Keratinocyte (primary cell): ENCODE data around the gene FBXO46. TPM values are rescaled to one million over a fixed set of nuclear protein-coding genes. Genes with fewer than 3 reads are reported as not detected.

Experiments
- DNase-seq: peaks from one replicate; pipeline ENCODE4 v3.0.0-alpha.2; 2011; ENCODE audit warnings: low read depth, missing footprints, low spot score
- FAIRE-seq: peaks from 2 replicates; lab custom pipeline; 2011; peaks lifted over from hg19 to GRCh38; lab: Jason Lieb, UNC
- H2AFZ ChIP-seq: 2 replicates; pipeline ENCODE4 v1.6.0; 2012; ENCODE audit warnings: low read length, control low read depth, inconsistent platforms; ENCODE audit not compliant: control insufficient read depth
- H3K27ac ChIP-seq: 2 replicates; pipeline ENCODE4 v1.5.1; 2011; ENCODE audit warnings: low read length; ENCODE audit not compliant: control insufficient read depth, insufficient read depth
- H3K27me3 ChIP-seq: 3 replicates; pipeline ENCODE4 v1.6.0; 2011; ENCODE audit warnings: low read length; ENCODE audit not compliant: control insufficient read depth, insufficient read depth; ENCODE audit errors: extremely low read depth
- H3K36me3 ChIP-seq, 2 experiments: 2 replicates in 1 of 2; 3 replicates in 1 of 2; pipeline ENCODE4 v1.5.1; 2011; ENCODE audit warnings: low read length in 2 of 2, mild to moderate bottlenecking in 1 of 2; ENCODE audit not compliant: control insufficient read depth in 2 of 2, insufficient read depth in 2 of 2; ENCODE audit errors: extremely low read depth in 1 of 2
- H3K4me1 ChIP-seq: 3 replicates; pipeline ENCODE4 v1.5.1; 2011; ENCODE audit warnings: low read length; ENCODE audit not compliant: control insufficient read depth, insufficient read depth; ENCODE audit errors: extremely low read depth
- H3K4me2 ChIP-seq: 3 replicates; pipeline ENCODE4 v1.6.0; 2011; ENCODE audit warnings: low read depth, low read length; ENCODE audit not compliant: control insufficient read depth, insufficient read depth; ENCODE audit errors: extremely low read depth
- H3K4me3 ChIP-seq, 3 experiments: fragments of 200-600 bp in 1 of 3; sonication (generic) in 1 of 3; 2 replicates in 2 of 3; 3 replicates in 1 of 3; pipeline ENCODE4 v1.5.1; 2011 to 2016; ENCODE audit warnings: low read length in 3 of 3, mild to moderate bottlenecking in 3 of 3, control low read depth in 2 of 3, inconsistent platforms in 1 of 3, low read depth in 1 of 3, mixed read lengths in 1 of 3, mixed run types in 1 of 3, moderate library complexity in 1 of 3; ENCODE audit not compliant: control insufficient read depth in 2 of 3, insufficient read depth in 2 of 3; ENCODE audit errors: extremely low read depth in 1 of 3
- H3K79me2 ChIP-seq: 2 replicates; pipeline ENCODE4 v1.6.0; 2012; ENCODE audit warnings: low read length; ENCODE audit not compliant: control insufficient read depth, insufficient read depth
- H3K9ac ChIP-seq: 3 replicates; pipeline ENCODE4 v1.6.0; 2011; ENCODE audit warnings: low read length; ENCODE audit not compliant: control insufficient read depth, insufficient read depth; ENCODE audit errors: extremely low read depth
- H3K9me1 ChIP-seq: 3 replicates; pipeline ENCODE4 v1.6.0; 2011; ENCODE audit warnings: low read length; ENCODE audit not compliant: control insufficient read depth, insufficient read depth; ENCODE audit errors: extremely low read depth
- H3K9me3 ChIP-seq: 2 replicates; pipeline ENCODE4 v1.5.1; 2012; ENCODE audit warnings: low read depth, low read length; ENCODE audit not compliant: control insufficient read depth
- H4K20me1 ChIP-seq: 3 replicates; pipeline ENCODE4 v1.6.0; 2011; ENCODE audit warnings: low read length; ENCODE audit not compliant: control insufficient read depth, insufficient read depth; ENCODE audit errors: extremely low read depth
- EZH2 ChIP-seq: IDR thresholded peaks from one replicate; pipeline ENCODE4 v1.6.1; 2012; ENCODE audit warnings: inconsistent platforms, mild to moderate bottlenecking, low read length, moderate library complexity
- dilution Hi-C: fragments of 300-500 bp; cut with MboI; formaldehyde crosslinking; loops from one replicate; pipeline ENCODE4 v1.7.0; 2020; ENCODE audit warnings: low sequenced_read_pairs; ENCODE audit not compliant: extremely low pct_ligation_motif_present
- polyA plus RNA-seq, 5 experiments: library from polyadenylated mRNA; depleted of rRNA in 3 of 5; stranded (reverse) in 3 of 5; stranded (forward) in 1 of 5; unstranded in 1 of 5; fragments of >200 nt; gene quantifications; 1 replicate in 1 of 5; 2 replicates in 3 of 5; 3 replicates in 1 of 5; pipeline versions ENCODE4 v1.2.1 to v1.2.3, GENCODE V29; 2011 to 2012; ENCODE audit warnings: missing spikeins in 2 of 5, low read depth in 1 of 5, low replicate concordance in 1 of 5
- TF ChIP-seq, protein P1 (sequence below), 3 experiments: IDR thresholded peaks in 1 of 3; conservative IDR thresholded peaks in 1 of 3; optimal IDR thresholded peaks in 1 of 3; 2 replicates in 2 of 3; 3 replicates in 1 of 3; pipeline versions ENCODE3 to v1.5.1; 2011; ENCODE audit warnings: low read length in 3 of 3, mild to moderate bottlenecking in 3 of 3, moderate library complexity in 2 of 3, control low read depth in 1 of 3, inconsistent platforms in 1 of 3; ENCODE audit not compliant: insufficient read depth in 2 of 3; ENCODE audit errors: extremely low read depth in 1 of 3

The FBXO46 gene
- polyA plus RNA-seq, 1 donor (not counting 4 experiments of a cell fraction or from before 2014, with no cell fraction given), result 2.1 TPM

DNA sequence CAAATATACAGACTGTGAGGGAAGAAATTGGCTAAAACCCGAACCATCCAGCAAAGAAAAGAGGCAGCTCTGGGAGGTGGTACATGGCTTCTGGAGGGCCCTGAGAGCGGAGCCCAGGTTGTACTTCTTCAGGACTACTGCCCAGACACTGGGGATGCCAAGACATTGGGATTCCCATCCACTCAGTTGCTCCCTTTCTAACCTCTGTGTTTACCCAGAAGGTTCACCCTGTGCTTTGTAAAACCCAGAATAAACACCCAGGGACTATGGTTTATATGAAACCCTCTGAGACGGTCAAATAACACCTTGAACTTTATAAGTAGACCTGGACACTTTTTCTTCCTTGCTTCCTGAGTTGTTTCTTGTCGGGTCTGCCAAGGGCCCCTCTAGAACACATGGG lies 12.3 kb upstream of the FBXO46 start:
- no peaks in the 10 kb centered on the region for H4K20me1 ChIP-seq
- dilution Hi-C loops, result no loop called here
- H3K9me3 ChIP-seq, result no peaks in the 10 kb centered on the region
- no peaks in the 10 kb centered on the region for H3K27me3 ChIP-seq
- no peaks in the 10 kb centered on the region for H3K9me1 ChIP-seq
- H3K9ac ChIP-seq, result no peak overlapping the region
- H3K79me2 ChIP-seq, result no peaks in the 10 kb centered on the region
- H3K36me3 ChIP-seq, result no peaks in the 10 kb centered on the region
- H3K4me3 ChIP-seq, result no peak overlapping the region
- H3K4me2 ChIP-seq, result no peak overlapping the region
- DNase-seq, result no peak
- no peak for FAIRE-seq
- no peak overlapping the region for H3K27ac ChIP-seq
- H2AFZ ChIP-seq, result no peak overlapping the region
- H3K4me1 ChIP-seq, result no peaks in the 10 kb centered on the region
- TF ChIP-seq, protein P1, sequence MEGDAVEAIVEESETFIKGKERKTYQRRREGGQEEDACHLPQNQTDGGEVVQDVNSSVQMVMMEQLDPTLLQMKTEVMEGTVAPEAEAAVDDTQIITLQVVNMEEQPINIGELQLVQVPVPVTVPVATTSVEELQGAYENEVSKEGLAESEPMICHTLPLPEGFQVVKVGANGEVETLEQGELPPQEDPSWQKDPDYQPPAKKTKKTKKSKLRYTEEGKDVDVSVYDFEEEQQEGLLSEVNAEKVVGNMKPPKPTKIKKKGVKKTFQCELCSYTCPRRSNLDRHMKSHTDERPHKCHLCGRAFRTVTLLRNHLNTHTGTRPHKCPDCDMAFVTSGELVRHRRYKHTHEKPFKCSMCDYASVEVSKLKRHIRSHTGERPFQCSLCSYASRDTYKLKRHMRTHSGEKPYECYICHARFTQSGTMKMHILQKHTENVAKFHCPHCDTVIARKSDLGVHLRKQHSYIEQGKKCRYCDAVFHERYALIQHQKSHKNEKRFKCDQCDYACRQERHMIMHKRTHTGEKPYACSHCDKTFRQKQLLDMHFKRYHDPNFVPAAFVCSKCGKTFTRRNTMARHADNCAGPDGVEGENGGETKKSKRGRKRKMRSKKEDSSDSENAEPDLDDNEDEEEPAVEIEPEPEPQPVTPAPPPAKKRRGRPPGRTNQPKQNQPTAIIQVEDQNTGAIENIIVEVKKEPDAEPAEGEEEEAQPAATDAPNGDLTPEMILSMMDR (optimal IDR thresholded peaks at IDR 0.05 in 1 of 3, IDR thresholded peaks at IDR 0.05 in 1 of 3, conservative IDR thresholded peaks at IDR 0.05 in 1 of 3; ENCODE audit: extremely low read depth in 1 of 3, insufficient read depth in 2 of 3, low read length in 3 of 3), result no peak
- no peak for TF ChIP-seq EZH2

DNA sequence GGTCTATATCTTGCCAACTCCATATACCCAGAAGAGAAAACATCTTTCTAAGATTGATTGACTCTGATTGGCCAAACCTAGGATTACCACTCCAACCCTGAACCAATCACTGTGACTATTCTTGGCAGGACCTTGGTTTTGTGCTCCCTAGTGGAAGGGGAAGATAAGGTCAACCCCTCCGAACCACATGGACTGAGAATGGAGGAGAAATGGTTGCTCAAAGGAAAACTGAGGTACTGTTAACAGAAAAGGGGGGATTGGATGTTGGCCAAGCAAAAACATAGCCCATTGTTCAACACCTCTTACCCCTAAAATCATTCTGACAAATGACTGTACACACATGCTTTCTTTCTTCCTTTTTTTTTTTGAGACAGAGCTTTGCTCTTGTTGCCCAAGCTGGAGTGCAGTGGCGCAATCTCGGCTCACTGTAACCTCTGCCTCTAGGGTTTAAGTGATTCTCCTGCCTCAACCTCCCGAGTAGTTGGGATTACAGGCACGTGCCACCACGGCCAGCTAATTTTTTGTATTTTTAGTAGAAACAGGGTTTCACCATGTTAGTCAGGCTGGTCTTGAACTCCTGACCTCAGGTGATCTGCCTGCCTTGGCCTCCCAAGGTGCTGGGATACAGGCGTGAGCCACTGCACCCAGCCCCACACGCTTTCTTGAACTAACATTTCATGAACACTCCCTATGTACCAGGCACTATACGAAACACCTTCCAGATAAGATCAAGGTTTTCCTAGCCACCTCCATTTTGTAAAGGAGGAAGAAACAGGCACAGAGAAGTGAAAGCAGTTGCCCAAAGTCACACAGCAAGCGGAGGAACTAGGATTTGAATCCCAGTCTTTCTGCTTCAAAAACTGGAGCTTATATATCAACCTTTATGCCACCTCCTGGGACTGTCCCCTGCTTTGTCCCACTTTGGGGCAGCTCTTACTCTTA lies 9.1 kb upstream of the FBXO46 start:
- Histone ChIP-seq H3K36me3 (no peaks in the 10 kb centered on the region), H3K9me1 (no peaks in the 10 kb centered on the region), H3K9me3 (no peaks in the 10 kb centered on the region), H4K20me1 (no peaks in the 10 kb centered on the region), H3K4me2 (no peak overlapping the region), H3K4me3 (no peak overlapping the region), H3K27ac (no peak overlapping the region), H3K27me3 (no peaks in the 10 kb centered on the region), H3K79me2 (no peaks in the 10 kb centered on the region), H3K4me1 (peaks cover 4% of the 10 kb centered on the region), H2AFZ (no peak overlapping the region), H3K9ac (no peak overlapping the region)
- TF ChIP-seq EZH2, result no peak
- TF ChIP-seq, protein P1 (optimal IDR thresholded peaks at IDR 0.05 in 1 of 3, IDR thresholded peaks at IDR 0.05 in 1 of 3, conservative IDR thresholded peaks at IDR 0.05 in 1 of 3; ENCODE audit: extremely low read depth in 1 of 3, insufficient read depth in 2 of 3, low read length in 3 of 3), result no peak
- DNase-seq (no peak), FAIRE-seq (no peak)
- dilution Hi-C loops, result no loop called here
